Measurements from ENCODE around the gene DIAPH2.

DNA sequence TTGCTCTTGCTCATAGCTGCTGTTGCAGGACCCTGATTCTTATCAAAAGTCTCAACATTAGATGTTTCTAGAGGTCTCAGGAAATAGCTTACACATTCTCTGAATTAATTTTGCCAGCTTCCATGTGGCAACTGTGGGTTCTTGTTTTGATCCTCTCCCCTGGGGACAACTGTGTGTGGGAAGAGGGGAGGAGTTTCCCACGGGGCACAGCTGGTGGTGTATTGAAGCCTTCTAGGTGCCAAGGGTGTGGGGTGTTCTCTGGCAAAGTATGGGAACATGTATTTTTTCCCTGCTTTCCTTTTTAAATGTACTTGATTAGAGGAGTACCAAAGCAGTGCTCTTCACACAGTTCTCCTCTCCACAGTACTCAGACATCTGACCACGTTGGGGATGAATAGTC, 411.7 kb downstream of the DIAPH2 start:
- TF ChIP-seq, protein P1, sequence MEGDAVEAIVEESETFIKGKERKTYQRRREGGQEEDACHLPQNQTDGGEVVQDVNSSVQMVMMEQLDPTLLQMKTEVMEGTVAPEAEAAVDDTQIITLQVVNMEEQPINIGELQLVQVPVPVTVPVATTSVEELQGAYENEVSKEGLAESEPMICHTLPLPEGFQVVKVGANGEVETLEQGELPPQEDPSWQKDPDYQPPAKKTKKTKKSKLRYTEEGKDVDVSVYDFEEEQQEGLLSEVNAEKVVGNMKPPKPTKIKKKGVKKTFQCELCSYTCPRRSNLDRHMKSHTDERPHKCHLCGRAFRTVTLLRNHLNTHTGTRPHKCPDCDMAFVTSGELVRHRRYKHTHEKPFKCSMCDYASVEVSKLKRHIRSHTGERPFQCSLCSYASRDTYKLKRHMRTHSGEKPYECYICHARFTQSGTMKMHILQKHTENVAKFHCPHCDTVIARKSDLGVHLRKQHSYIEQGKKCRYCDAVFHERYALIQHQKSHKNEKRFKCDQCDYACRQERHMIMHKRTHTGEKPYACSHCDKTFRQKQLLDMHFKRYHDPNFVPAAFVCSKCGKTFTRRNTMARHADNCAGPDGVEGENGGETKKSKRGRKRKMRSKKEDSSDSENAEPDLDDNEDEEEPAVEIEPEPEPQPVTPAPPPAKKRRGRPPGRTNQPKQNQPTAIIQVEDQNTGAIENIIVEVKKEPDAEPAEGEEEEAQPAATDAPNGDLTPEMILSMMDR (IDR thresholded peaks at IDR 0.05; ENCODE audit: low read depth, low read length): no peak
- TF ChIP-seq, protein P2, sequence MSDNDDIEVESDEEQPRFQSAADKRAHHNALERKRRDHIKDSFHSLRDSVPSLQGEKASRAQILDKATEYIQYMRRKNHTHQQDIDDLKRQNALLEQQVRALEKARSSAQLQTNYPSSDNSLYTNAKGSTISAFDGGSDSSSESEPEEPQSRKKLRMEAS (IDR thresholded peaks at IDR 0.05; ENCODE audit: low read depth, low read length): no peak
- no peak for TF ChIP-seq MYC (IDR thresholded peaks at IDR 0.05; ENCODE audit: low read depth, low read length)

All from NB4 (cell line).